Measurements from ENCODE around the gene SMARCA2.

SMARCA2 gene

DNA sequence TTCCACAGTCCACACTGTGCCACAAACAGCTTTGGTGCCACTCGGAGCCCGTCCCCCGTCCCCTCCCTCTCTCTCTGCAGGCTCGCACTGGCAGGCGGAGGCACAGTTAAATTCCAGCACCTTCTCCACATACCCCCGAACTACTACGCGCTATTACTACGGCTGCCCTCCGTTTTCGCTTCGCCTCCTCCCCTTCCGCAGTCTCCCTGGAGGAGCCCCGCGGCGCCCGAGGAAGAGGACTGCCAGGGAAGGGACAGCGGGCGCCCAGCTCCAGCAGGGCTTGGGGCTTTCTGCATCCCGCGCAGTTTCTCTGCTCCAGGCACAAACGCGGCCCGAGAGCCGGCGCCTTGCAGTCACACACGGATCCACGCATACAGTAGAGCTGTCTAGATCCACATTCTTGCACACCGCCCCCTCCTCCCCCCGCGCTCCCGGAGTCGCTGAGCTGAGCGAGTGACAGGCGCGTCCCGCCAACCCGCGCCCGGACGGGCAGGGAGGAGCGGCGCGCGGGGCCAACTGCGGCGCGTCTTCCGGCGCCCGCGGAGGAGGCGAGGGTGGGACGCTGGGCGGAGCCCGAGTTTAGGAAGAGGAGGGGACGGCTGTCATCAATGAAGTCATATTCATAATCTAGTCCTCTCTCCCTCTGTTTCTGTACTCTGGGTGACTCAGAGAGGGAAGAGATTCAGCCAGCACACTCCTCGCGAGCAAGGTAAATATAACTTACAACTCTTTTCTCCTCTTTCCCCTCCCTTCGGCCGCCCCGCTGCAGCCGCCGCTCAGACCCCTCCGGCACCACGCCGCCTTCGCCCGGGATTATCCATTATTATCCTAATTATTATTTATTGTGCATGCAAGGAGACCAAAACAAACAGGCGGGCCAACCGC, at the start of gene SMARCA2:
SMARCA2 (plus strand) TSS at position 652 of the 885 bp plus-strand sequence. CDS start 13,676 bp downstream, outside the sequence.
- peak; percentile 97 for DNase-seq (ENCODE audit: low spot score)

DNA sequence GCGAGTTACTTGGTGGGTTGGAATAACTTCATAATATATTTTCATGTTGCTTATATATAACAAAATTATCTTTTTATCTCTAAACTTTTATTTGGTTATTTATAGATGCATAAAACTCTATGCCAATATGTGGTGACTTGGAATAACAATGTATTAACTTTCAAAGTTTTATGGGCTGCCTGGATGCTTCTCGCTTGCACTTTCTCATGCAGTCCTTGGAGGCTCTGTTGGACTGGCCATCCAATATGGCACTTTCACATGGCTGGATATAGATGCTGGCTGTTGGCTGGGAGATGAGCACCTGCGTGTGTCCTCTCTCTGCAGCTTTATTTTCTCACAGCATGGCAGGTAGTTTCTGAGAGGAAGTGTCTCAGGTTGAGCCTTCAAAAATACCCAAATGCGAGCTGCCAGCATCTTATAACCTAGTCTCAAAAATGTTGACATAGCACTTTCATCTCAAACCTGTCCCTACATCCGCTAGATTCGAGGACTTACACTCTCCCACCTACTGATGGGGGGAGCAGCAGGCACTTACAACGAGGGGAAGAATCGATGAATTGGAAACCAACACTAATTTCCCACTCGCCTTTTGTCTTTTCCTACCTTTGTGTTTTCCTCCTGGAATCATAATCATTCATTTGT, 48.3 kb upstream of the SMARCA2 start:
- no peak for DNase-seq (ENCODE audit: low spot score)

DNA sequence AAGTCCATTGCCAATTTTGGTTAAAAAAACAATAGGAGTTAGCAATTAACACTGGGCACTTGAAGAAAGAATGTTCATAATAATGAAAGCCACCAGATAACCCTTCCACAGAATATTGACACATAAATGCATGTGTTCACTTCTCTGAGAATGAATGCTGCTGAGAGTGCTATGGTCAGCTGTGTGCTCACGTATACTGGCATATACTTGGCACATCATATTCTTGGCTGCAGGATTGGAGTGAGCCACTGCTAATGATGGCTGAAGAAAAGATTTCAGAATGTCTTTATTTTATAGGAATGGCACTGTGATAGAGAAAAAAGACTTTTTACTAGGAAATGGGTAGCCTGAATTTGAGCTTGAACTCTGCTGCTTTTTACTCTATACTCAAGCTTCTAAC, 46.0 kb upstream of the SMARCA2 start:
- DNase-seq (ENCODE audit: low spot score) = no peak

DNA sequence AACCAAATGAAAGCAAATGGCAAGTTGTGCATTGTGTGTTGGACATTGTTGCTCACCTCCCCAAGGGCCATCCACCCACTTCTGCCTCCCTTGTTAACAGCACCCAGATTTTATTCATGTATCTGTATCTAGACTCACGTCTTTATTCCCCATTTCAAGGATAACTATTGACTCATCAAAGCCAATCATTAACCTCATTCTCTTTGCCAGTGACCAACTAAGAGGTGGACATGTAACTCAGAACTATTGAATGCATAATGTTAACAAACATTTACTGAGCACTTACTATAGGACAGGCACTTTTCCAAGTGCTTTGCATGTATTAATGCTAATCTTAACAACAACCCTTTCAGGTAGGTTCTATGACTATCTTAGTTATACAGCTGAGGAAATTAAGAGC, 45.2 kb upstream of the SMARCA2 start:
- DNase-seq (ENCODE audit: low spot score) = no peak

DNA sequence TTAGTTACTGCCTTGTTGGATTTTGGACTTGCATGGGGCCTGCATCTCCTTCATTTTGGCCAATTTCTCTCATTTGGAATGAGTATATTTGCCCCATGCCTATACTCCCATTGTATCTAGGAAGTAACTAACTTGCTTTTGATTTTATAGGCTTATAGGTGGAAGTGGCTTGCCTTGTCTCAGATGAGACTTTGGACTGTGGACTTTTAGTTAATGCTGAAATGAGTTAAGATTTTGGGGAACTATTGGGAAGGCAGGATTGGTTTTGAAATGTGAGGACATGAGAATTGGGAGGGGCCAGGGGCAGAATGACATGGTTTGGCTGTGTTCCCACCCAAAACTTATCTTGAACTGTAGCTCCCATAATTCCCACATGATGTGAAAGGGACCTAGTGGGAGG, 42.5 kb upstream of the SMARCA2 start:
- no peak for DNase-seq (ENCODE audit: low spot score)

DNA sequence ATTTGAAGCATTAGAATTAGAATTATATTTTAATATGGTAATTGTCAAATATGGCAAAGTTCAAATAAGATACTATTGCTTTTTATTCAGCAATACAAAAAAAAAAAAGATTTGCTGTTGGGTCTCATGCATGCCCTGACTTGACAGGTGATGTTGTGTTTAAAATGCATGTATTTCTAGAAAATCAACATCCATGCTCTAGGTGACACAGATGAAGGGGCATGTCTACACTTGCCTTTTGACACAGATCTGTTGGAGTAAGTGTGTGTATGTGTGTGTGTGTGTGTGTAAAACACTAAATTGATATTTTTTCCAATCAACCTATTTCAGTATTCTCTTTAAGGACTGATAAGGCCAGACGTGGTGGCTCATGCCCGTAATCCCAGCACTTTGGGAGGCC, 38.1 kb upstream of the SMARCA2 start:
- DNase-seq (ENCODE audit: low spot score) = no peak

DNA sequence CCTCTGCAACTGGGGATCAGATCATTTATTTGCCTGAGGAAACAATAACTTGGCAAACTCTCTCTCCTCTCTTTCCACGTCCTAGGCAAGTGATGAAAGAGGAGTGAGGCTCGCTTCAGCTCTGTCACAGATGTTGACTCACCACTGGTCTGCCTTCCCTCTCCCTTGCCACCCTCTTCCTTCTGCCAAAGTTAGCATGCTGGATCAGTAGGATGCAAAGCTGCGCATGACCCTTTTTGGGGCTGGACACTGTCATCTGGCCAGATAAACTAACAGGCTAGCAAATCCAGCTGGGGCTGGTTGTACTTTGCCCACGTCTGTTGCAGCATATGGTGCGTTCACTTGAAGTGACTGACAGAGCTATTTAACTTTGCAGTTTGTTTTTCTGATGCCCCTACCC, 36.2 kb upstream of the SMARCA2 start:
- peak; percentile 89 for DNase-seq (ENCODE audit: low spot score)

DNA sequence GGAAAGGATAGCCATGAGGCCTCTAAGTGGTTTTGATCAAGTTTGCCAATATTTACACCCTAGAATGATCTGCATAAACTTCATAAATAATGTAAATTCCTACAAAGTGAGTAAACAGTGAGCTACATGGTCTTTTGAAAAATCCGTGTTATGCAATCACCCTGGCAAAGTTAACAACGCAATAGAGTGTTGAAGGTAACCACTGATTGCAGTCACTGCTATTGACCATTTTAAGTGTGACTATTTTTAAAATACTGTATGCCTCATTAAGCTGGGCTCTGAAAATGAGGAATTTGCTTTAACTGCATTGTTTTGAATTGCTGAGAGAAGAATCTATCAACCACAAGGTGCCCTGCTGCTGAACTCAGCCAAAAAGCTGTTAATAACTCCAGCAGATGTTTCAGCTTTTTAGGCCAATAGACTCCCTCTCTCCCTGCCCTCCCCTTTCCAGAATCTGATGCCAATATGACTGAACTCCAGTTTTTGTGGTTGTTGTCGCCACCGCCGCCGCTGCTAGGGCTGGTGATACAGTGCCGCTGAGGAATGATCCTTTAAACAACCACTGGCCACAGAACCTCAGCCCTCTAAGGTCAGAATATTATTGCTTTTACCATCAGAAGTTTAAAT, 35.3 kb upstream of the SMARCA2 start:
- peak; percentile 83 for DNase-seq (ENCODE audit: low spot score)

DNA sequence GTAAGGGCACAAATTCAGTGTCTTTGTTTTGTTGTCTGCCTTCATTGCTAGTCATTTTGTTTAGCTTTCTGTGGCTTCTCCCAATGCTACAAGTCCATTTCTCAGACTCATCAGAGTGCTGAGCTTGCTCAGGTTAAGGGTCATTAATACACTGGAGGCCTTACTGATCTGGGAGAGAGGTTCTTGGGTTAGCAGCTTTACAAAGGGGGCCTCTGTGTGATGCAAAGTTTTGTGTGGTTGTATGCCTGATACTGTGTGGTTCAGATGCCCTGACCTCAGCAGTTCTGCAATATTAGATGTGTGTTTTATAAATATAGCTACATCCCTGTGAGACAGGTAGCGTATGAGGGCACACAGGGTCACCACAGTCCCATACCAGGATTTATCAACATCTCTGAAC, 34.8 kb upstream of the SMARCA2 start:
- DNase-seq (ENCODE audit: low spot score) = no peak

DNA sequence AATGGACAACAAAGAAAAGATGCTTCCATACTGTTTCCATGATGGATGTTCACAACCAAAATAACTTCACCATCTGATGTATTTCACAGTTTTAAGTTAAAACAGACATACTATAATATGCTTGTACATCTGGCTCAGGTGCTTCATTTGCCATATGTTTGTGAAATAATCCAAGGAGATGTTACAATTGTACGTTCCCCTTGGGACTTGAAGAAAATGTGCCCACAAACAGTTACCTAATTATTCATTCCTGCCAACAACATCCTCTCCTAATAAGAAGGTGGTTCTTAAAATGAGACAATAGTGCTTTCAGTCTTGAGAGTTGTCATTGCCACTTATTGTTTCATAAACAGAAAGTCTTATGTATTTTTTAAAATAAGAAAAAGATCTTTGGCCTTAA, 33.1 kb upstream of the SMARCA2 start:
- DNase-seq (ENCODE audit: low spot score) = no peak

DNA sequence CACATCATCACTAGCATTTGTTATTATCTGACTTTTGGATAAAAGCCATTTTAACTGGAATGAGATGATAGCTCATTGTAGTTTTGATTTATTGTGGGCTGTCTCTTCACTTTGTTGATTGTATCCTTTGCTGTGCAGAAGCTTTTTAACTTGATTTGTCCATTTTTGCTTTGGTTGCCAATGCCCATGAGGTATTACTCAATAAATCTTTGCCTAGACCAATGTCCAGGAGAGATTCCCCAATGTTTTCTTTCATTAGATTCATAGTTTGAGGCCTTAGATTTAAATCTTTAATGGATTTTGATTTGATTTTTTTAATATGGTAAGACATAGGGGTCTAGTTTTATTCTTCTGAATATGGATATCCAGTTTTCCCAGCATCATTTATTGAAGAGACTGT, 28.8 kb upstream of the SMARCA2 start:
- DNase-seq (ENCODE audit: low spot score) = no peak

DNA sequence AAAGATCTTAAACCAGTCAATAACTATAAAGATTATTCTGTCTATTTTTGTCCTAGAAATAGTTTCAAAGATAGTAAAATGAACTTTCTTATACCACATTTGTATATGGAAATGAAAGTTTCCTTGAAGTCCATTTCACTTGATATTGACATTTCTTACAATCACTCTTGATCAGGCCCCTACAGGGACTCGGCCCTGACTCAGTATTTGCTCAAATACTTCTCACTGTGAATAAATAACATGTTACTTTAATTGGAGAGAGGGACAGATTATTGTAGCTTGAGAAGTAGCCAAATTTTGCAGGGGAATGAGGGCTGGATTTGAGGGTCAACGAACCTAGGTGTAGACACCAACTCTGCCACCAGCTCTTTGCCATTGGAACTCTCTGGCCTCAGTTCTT, 25.6 kb upstream of the SMARCA2 start:
- no peak for DNase-seq (ENCODE audit: low spot score)

DNA sequence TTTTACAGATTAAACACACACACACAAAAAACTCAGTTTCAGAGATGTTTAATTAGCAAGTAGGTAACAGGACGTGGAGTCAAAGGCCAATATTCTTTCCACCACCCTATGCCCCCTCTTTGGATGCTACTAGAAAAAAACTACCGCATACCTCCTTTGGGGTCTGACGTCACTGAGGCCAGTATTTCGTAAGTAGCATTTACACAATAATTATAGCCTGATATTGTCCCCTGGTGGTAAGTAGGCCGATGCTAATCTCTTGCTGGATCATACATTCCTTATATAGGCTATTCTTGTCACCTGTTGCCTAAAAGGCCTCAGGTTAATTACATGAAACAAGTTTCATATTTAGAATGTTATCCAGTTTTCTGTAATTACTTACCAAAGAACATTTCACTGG, 21.0 kb upstream of the SMARCA2 start:
- DNase-seq (ENCODE audit: low spot score) = no peak

DNA sequence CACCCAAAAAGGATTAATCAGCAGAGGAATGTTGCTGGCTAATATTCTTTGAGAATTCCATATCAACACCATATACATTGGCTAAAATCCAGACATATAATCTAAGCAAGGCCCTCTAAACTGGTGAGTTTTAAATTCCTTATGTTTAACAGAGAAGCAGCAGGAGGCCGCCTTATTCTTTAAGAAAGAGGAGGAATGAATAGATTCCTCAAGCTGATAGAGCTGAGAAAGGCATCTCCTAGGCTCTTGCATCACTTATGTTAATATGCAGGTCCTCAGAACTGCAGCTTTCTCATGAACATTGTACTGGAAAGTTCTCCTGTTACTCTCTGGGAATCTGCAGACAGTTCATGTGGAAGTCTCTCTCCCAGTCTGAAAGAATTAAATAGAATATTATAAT, 20.1 kb upstream of the SMARCA2 start:
- DNase-seq (ENCODE audit: low spot score) = no peak

DNA sequence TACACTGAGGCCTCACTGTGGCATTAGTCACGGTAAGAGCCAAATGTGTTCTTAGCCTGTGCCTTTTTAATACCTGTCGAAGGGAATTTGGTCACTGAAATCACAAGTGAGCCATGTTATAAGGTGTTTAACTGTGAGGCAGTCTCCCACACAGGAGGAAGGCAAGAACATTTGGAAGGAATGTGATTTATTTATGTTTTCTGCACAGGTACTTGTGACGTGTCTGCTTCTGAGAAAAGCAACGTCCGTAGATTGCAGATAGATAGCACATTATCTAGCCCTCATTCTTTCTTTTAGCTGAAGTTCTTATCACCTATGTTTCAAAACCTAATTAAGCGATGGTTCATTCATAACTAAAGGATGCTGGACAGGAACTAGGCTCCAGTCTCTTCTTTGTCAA, 19.0 kb upstream of the SMARCA2 start:
- DNase-seq (ENCODE audit: low spot score) = no peak

DNA sequence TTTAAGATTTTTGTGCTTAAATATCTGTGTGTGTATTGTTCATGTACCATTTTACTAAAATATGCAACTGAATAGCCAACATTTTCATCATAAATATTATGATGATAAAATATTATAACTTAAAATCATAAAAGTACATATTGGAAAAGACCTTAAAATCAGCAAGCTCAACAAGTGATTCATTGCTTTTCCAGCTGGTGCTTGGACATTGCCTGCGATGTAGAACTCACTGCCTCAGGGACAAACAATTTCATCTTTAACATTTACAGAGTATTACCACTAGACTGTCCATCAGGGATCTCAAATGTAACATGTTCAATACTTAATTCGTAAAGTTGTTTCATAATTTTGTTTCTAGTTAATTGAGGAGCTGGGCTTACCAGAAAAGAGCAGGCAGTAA, 17.5 kb upstream of the SMARCA2 start:
- DNase-seq (ENCODE audit: low spot score) = no peak

DNA sequence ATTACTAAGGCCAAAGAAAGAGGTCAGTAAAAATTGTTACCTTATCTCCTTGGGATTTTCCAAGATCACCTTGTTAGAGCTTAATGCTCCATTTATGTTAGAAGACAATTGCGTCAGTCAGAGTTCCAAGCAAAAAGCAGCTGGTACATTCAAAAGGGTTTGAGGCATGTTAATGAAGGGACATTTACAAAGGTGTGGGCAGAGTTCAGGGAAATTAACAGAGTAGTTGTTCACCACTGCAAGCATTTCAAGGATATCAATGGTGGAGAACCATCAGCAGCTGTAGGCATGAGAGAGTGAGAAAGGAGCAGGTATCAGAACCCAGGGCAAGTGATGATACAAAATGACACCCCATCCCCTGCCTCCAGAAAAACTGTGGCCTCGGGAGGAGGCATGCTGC, 17.0 kb upstream of the SMARCA2 start:
- no peak for DNase-seq (ENCODE audit: low spot score)

DNA sequence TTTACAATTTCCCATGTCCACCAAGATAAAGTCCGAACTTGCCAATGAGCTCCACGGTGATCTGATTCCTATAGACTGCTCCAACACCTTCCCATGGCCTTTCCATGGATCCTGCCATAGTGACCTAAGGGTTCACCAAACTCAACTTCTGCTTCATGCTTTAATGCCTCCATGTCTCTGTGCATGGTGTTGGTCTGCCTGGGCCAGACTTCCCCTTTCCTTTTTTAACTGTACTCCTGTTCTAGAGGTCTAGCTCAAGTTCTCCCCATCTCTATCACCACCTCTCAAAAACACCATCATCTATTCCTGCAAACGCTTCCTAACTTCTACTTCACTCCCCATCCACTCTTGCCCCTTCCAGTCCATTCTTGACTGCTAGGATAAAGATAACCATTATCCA, 14.8 kb upstream of the SMARCA2 start:
- no peak for DNase-seq (ENCODE audit: low spot score)

DNA sequence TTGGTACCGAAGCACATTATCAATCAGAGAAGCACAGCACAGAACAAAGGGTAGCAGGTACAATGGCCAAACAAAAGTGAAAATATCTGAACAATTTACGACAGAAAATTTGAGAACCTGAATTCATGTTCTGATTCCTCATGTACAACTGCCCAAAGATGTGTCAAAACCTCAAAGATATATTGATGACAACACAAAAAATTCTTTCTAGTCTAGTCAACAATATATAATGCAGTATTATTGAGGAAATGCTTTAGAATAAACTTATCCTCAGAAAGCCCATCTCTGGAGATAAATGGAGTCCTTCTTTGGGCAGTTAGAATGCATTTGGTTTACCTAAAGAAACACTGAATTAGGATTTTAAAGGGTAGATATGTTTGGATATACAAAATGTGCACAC, 6.8 kb upstream of the SMARCA2 start:
- no peak for DNase-seq (ENCODE audit: low spot score)

DNA sequence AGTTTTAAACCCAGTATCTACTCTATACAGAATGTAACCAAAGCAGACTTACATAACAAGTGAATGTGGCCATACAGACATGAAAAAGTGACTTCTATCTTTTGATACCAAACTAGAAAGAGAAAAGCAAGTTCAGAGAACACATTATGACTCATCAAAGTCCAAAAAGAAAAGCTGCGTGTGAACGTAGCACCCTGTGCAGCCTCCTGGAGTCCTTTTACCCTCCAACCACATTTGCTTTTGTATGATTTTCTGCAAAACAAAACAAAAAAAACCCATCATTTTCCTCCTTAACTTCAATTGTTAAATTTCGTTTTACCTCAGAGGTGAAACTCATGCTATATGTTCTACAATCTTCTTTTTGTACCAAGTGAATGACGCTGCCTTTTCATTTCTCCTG, 2.8 kb upstream of the SMARCA2 start:
- DNase-seq (ENCODE audit: low spot score) = no peak

DNA sequence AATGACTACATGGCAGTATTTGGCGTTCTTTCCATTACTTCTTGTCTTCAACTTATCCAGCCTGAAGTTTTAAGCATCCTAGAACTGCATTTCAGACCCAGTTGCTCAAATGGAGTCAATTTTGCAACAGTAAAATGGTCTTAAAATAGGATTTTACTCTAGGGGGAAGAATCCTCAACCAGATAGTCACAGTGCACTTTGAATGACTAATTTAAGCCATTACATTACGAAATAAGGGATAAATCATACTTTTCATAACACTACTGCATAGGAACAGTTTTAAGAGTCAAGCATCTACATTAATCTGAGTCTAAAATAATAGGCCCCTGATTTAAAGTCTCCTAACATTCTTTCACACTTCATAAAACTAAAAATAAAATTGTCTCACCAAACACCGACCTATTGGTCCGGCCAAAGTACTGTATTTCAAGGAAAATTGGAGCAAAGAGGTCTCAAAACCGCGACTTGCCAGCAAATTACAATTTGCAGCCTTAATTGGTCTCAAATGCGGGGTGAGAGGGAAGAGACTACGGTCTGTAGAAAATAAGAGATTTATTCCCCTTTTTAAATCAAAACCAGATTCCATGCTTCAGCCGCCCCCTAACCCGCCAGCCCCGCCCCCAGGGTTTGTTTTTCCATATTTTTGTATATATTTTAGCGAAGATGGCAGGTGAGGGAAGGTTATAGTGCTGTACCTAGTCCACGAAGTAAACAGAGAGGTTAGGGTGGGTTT, 1.2 kb upstream of the SMARCA2 start:
- DNase-seq (ENCODE audit: low spot score) = peak; percentile 59

DNA sequence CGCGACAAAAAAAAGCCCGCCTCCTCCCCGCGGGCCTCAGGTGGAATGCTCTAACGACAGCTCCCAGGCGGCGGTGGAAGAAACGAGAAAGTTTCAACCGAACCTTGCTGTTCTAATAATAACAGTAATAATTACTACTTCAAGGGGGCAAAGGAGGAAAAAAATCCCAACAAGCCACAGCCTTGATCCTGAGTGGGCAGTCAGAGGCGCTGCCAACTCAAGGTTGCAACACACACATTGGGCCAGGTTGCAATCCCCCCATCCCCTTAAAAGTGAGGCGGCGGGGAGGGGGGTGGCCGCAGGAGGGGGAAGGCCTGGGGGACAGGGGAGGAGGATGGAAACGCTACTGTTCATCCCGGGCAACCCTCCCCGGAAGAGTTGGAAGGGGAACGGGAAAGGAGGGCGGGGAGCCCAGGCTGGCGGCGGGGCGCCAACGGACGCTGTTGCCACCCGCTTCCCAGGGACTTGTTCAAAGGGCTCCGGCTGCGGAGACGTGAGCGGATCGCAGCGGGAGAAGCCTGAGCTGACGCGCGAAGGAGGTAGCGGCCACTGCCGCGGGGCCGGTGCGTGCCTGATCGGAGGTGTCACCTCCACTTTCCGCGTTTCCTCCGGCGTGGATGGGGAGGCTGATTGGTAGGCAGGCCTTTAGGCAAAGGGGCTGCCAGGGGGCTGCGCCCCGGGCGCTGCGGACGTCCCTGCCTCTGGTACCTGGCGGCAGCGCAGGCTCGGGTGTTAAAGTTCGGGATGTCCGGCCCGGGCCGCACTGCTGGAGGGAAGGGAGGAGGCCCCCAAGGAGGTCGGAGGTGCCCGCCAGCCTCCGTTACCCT, 647 bp downstream of the SMARCA2 start:
- DNase-seq (ENCODE audit: low spot score) = peak; percentile 43
